ENCODE measurements around the gene CPNE9.

CPNE9 gene

DNA sequence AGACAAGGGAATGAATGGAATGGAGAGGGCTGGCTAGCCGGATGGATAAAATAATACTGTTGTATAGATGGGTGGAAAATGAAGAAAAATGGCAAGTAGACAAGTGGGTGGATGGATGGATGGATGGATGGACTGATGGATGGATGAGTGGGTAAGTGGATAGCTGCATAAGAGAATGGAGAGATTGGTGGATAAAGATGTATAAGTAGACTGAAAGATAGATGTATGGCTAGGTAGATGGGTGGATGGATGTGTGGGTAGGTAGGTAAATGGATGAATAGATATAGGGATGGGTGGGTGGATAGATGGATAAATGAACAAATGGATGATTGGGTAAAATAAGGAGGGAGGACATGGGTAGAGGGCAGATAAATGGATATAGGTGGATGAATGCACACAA, 13.9 kb downstream of the CPNE9 start:
- no peak for DNase-seq

DNA sequence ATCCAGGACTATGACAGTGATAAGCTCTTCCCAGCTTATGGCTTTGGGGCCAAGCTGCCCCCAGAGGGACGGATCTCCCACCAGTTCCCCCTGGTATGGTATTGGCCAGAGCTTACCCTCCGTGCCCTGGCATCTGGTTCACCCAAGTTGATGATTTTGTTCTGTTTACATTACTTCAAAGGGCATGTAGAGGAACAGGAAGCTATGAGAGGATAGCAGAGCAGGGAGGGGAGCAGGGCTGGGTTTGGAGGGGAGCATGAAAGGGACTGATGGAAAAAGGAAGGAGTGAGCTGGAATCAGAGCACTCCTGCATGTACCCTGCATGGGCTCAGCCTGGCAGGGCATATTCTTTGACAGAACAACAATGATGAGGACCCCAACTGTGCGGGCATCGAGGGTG, 14.5 kb downstream of the CPNE9 start:
- DNase-seq = no peak

DNA sequence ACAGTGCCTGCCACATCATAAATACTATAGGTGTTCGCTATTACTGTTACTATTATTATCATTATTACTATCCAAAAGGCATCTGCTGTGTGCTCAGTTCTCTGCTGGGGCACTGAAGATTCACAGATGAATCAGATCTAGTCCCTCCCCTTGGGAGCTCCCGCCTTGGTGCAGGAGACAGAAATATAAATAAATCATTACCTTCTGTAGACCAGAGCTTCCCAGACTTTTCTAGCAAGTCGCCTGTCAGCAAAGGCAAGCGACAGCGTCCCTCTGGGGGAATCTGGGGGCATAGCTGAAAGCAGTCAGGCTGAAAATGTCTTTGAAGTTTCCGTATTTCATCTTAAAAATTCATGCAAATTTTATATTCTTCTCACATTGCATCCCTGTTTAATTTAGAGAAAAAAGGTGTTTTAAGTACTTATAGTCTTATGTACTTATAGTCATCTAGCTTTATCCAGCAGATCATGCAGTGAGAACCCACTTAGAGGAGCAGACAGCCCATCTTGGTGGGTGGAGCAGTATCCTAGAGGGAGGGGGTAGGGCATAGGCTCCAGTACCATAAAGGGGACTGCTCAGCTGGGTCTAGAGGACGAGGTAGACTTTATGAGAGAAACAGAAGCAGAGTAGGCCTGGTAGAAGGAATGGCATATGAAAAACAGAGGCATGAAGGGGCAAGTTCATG, 17.5 kb downstream of the CPNE9 start:
- no peak for DNase-seq

DNA sequence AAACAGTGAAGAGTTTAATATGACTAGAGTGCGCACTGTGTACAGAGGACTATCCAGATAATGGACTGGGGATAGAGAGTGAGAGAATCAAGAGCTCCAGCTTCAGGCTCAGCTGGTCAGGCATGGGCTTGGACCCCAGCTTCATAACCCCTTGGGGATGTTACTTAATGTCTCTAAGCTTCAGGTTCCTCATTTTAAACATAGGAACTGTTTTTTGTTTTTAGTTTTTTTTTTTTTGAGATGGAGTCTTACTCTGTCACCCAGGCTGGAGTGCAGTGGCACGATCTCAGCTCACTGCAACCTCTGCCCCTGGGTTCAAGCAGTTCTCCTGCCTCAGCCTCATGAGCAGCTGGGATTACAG, 18.0 kb downstream of the CPNE9 start:
- no peak for DNase-seq

DNA sequence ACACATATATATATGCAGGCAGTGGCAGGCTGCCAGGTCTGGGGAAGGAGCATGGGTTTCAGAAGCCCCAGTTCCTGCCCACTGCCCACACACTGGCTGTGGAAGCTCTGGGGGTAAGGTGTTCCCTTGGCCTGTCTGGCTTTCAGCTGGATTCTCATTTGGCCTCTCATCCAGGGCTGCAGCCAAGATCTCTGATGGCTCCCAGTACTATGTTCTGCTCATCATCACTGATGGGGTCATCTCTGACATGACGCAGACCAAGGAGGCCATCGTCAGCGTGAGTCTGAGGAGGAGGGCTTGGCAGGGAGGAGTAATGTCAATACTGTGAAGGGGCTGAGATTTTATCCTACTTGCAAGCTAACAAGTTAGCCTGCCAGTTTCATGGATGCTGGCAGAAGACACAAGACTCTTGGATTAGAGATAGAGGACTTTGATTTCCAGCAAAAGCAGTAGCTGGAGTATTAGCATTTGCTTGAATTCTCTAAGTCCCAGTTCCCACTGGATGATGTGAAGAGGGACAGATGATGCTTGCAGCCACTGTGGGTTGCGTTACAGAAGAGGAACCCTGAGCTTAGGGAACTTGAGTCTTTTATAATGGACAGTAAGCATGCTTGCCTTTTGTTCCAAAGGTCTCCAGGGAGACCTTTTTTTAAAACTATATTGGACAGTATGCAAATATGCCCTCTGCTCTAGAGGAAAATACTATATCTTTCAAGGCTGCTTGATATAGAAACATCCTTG, 22.3 kb downstream of the CPNE9 start:
- DNase-seq = no peak

DNA sequence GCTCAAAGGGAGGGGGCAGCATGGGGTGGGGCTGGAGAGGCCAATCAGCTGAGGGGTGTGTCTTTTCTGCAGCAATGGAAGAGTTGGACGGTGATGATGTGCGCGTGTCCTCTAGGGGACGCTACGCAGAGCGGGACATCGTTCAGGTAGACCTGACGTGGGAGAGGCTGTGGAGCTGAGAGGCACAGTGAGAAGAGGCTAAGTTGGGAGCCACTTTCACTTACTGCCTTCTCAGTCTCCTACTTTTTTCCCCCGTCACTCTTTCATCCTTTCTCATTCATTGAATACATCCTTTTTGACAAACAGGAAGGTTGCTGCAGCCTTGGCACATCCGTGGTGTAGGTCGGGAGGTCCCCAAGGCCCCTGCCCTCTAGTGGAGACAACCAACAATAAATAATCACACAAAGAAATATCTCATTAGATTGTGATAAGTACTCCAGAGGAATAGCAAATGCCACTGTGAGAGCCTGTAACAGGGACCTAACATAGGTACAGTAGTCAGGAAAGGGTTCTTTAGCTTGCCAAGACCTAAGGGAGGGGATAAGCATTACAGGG, 23.5 kb downstream of the CPNE9 start:
- peak; percentile 17 for DNase-seq

DNA sequence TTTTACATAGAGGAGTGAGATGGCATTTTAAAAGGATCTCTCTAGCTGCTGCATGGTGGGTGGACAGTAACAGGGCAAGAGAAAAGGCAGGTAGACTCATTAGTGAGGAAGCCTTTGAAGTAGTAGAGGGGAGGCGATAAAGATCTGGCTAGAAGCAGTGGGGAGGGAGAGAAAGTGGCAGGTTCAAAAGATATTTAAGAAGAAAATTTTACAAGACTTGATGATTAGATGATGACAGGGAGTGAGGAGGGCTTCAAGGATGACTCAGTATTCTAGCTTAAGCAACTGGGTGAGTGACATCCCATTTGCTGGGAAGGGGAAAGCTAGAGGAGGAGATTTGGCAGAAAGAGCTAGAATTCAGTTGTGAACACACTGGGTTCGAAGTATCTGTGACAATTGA, 24.1 kb downstream of the CPNE9 start:
- no peak for DNase-seq

DNA sequence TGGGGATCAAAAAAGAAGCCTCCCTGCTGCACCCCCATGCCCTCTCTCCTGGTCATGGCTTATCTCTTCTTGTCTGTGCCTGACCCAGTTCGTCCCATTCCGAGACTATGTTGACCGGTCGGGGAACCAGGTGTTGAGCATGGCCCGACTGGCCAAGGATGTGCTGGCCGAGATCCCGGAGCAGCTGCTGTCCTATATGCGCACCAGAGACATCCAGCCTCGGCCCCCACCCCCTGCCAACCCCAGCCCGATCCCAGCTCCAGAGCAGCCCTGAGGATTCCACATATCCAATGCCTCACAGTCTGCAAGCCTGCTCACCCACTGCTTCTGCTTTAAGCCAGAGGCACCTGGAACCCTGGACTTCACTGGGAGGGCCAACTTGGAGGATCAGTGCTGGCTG, 25.8 kb downstream of the CPNE9 start:
- DNase-seq = no peak

DNA sequence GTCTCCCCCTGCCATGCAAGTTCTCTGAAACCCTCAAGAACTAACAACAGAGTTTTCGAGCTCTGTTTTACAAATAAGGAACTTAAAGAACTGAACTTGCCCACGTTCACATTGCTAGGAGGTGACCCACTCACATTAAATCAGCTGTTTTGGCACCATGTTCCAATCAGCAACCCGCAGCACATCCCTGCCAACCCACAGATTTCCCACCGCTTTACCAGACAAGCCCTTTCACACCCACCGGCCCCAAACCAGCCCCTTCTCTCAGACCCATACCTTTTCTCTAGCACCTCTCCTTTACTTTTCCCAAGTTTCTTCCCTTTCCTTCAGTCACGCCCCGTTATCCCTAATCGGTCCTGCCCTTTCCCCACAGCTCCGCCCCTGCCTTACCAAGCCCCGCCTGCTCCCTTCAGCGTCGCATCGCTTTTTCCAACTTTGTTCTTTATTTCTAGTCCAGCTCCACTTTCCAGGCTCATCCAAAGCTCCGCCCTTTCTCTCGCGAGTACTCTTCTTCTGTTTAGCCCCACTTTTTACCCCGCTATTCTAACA, 27.1 kb downstream of the CPNE9 start:
- DNase-seq = no peak

DNA sequence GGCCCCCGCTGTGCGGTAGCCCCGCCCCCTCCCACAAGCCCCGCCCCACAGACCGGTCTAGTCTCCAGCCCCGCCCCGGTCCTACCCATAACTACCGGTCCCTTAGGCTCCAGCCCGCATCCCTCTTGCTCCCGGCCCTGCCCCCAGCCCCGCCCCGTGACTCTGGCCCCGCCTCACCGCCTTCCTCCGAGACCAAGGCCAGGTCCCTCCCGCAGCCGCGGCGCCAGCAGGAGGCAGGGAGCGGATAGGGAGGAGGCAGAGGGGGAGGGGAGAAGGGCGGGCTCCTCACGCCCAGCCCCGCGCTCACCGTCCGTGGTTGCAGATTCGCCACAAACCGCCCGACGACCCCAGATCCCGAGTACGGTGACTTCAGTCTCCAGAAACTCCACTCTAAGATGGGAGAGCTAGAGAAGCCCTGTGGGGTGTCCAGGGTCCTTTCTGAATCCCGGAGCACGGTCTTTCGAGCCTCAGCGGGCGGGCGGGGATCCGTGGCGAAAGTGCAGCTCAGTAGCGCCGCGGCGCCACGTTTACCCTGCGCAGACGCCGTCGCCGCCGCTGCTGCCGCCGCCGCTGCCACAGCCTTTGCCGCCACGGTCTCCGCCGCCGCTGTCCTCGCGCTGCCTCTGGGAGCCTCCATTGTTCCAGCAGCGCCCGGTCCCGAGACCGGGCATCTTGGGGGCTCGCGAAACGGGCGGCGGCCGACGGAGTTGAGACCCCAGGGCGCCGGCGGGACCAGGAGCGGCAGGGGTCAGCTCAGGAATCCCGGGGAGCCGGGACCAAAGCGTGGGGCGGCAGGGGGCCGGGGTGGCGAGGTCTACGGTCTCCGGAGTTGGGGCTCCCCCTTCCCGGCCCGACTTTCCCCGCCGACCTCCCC, 27.8 kb downstream of the CPNE9 start, which contains the start of gene BRPF1:
Gene BRPF1 (plus strand): TSS at position 530 of the 874 bp plus-strand sequence. CDS start 2,406 bp downstream, outside the sequence.
- peak; percentile 98 for DNase-seq

DNA sequence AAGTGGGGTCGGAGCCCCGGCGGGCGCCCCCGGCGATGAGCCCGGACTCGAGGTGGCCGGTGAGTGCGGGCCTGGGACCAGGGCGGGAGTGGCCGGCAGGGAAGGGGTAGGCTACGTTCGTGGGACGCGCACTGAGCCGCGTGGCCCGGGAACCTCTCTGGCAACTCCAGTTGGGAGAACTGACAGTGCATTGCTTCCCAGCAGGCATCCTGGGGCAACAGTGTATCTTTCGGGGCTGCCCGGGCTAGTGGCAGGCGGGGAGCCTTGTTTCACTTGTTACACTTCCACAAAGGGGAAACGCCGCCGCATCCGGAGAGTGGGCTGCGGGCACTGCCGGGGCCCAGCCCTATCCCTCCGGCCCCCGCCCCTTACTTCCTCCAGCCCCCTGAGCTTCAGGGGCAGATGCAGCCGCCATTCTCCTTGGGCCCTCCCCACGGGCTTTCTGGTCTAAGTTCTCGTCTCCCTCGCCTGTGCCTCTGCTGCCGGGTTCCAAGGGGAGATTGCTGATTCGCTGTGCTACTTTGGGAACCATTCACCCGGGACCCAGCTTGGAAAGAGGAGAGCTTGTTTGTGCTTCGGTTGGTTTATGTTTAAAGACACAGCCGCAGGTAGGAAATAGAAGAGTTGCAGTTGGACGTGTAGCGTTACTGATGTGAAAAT, 28.6 kb downstream of the CPNE9 start:
- peak; percentile 22 for DNase-seq

DNA sequence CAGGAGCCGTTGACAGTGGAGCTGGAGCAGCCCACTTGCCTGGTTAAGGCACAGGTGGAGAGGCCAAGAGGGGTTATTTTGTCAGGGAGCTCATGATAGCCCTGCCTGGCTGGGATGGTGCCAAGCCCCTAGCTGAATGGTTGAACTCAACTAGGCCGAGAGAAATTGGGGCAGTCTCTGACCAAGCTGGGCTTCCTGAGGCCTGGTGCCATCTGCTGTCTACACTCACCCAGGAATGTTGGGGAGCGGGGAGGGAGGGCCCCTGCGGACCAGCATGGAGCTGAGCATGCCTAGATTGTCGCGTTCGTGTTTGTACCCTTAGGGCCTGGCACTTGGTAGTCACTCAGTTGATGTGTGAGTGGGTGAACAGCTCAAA, 29.1 kb downstream of the CPNE9 start:
- DNase-seq = no peak

DNA sequence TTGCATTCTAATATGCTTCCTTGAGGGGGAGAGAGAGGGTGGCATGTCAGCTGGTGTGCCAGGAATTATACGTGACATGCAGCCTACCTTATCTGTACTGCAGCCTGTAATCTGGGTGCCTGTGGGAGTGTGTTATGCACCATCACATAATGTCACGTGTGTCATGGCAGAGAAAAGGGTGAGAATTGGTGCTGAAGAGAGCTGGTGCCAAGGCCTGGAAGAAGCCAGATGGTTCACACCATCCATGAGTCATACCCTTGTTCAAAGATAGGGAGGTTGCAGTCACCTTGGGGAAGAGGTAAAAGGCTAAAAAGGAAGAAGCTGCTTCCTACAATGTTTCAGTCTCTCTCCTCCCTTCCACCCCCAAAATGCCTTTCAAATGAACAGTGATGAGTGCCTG, 33.2 kb downstream of the CPNE9 start:
- no peak for DNase-seq

DNA sequence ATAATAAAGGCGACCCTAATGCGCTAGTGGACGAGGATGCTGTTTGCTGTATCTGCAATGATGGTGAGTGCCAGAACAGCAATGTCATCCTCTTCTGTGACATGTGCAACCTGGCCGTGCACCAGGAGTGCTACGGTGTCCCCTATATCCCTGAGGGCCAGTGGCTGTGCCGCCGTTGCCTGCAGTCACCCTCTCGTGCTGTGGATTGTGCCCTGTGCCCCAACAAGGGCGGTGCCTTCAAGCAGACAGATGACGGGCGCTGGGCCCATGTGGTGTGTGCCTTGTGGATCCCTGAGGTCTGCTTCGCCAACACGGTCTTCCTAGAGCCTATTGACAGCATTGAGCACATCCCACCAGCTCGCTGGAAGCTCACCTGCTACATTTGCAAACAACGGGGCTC, 35.5 kb downstream of the CPNE9 start:
- DNase-seq = no peak

DNA sequence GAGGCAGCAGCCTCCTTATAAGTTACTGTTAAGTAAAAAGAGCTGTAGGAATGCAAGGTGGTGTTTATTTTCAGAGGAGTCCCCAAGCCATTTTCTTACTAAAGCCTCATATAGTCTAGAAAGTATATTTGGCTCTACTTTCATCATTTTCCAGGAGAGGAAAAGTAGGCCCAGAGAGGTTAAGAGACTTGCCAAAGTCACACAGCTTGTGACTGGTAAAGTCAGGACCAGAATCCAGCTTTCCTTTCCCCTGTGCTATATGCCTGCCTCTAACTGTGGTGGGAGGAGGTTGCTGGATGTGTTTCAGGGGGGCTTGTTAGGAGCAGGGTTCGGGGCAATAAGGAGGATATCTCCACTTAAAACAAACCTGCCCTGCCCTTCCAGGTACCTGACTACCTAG, 38.9 kb downstream of the CPNE9 start:
- no peak for DNase-seq

DNA sequence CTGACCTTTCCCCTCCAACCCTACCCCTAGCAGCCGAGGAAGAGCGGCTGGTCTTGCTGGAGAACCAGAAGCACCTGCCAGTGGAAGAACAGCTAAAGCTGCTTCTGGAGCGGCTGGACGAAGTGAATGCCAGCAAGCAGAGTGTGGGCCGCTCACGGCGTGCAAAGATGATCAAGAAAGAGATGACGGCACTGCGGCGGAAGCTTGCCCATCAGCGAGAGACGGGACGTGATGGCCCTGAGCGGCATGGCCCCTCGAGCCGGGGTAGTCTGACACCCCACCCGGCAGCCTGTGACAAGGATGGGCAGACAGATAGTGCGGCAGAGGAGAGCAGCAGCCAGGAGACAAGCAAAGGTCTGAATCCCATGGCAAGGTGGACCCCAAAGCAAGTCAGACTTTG, 39.9 kb downstream of the CPNE9 start:
- DNase-seq = no peak

DNA sequence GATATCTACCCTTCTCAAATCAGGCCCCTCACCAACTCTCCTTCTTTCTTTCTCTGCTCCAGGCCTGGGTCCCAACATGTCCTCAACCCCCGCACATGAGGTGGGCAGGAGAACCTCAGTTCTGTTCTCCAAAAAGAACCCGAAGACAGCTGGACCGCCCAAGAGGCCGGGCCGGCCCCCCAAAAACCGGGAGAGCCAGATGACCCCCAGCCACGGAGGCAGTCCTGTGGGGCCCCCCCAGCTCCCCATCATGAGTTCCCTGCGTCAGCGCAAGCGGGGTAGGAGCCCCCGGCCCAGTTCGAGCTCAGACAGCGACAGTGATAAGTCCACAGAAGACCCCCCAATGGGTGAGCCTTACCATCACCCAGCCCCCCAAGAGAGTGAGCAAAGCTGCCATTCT, 40.5 kb downstream of the CPNE9 start:
- no peak for DNase-seq

DNA sequence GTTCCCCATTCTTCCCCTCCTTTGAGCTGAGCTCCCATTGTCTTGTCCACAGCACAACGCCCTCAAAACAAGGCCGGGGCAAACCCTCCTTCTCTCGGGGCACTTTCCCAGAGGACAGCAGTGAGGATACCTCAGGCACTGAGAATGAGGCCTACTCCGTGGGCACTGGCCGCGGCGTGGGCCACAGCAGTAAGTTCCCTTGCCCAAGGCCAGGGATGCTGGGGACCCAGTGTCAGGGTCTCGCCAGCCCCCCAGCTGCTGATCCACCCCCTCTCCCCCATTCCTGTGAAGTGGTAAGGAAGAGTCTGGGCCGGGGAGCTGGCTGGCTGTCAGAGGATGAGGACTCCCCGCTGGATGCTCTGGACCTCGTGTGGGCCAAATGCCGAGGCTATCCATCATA, 41.9 kb downstream of the CPNE9 start:
- no peak for DNase-seq

DNA sequence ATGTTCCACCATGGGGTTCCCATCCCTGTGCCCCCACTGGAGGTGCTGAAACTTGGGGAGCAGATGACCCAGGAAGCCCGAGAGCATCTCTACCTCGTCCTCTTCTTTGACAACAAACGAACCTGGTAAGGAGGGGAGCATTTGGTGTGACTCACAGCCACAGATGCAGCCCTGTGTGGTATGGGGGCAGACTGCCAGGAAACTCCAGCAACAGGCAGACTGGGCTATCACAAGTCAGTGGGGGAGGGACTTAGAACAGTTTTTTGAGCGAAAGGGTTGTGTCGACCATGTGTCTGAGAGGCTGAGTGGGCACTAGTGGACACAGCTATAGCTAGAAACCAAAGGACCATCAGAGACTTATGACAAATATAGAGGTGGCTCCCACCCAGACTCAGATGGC, 42.7 kb downstream of the CPNE9 start:
- DNase-seq = no peak

DNA sequence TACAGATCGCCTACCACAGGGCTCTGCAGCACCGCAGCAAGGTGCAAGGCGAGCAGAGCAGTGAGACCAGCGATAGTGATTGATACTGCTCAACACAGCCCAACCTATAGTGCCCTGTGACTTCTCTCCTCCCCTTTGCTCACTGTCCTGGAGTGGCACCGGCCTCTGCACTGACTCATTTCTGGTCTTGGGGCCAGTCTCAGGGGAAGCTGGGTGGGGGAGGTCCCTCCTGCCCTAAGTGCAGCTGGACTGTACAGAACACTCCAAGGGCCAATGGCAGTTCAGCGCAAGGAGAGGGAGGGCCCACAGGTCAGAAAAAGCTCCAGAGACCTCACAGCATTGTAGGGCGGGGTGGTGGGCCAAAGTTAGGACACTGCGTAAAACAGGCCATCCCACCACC, 43.6 kb downstream of the CPNE9 start:
- no peak for DNase-seq

DNA sequence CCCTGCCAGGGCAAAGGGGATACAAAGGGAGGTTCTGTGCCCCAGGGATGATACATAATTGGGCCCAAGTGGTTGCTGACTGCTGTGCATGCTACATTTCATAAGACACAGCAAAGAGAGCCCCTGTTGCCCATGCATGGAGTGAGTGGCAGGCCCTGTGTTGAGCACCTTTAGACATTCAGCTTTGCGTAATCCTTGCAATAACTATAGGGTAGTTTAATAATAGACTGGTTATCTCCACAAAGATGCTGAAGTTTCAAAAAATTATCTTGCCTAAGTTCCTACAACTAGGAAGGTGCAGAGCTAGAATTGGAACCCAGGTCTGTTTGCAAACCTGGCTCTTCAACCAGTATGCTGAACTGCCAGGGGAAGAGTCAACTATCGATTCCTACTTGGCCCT, 44.4 kb downstream of the CPNE9 start:
- DNase-seq = no peak

DNA sequence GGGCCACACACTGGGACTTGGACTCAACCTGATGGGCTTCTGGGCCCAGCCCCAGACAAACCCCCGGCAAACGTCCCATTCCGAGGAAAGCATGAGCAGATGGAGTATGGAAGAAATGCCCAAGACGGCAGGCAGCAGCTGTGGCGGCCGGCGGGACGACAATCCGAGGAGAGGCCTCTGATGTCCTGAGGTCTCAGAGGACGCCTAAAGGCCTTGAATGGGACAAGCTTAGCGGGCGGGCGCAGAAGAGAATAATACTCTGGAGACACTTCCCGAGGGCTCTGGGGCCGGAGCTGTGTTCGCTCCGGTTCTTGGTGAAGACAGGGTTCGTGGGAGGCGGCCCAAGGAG, 45.6 kb downstream of the CPNE9 start:
- no peak for DNase-seq
